H9 (cell line): ENCODE measurements around the gene LGALS7. TPM values are rescaled to one million over a fixed set of nuclear protein-coding genes. Genes with fewer than 3 reads are reported as not detected.

Source experiments
- DNase-seq: peaks from one replicate; pipeline ENCODE4 v3.0.0-alpha.2; 2017
- H2AFZ ChIP-seq: one replicate; pipeline ENCODE4 v1.6.1; 2013; ENCODE audit warnings: mild to moderate bottlenecking, low read length, control low read depth, moderate library complexity
- H2AK5ac ChIP-seq: 2 replicates; pipeline ENCODE4 v1.6.1; 2013; ENCODE audit warnings: low read length, control low read depth, mixed read lengths; ENCODE audit not compliant: insufficient read length
- H2BK120ac ChIP-seq: one replicate; pipeline ENCODE4 v1.6.1; 2013; ENCODE audit warnings: low read depth, mild to moderate bottlenecking, low read length, control low read depth, inconsistent platforms; ENCODE audit not compliant: poor library complexity, severe bottlenecking
- H2BK12ac ChIP-seq: 2 replicates; pipeline ENCODE4 v1.6.1; 2013; ENCODE audit warnings: low read length, control low read depth, mixed read lengths, low read depth; ENCODE audit not compliant: insufficient read length
- H2BK15ac ChIP-seq: 2 replicates; pipeline ENCODE4 v1.6.1; 2013; ENCODE audit warnings: low read depth, low read length, control low read depth
- H2BK20ac ChIP-seq: one replicate; pipeline ENCODE4 v1.6.1; 2013; ENCODE audit warnings: low read depth, mild to moderate bottlenecking, low read length, control low read depth, inconsistent platforms; ENCODE audit not compliant: poor library complexity, severe bottlenecking
- H2BK5ac ChIP-seq: 2 replicates; pipeline ENCODE4 v1.6.1; 2013; ENCODE audit warnings: low read length, control low read depth, mixed read lengths; ENCODE audit not compliant: insufficient read length
- H3K14ac ChIP-seq: 2 replicates; pipeline ENCODE4 v1.6.1; 2013; ENCODE audit warnings: low read length, control low read depth; ENCODE audit not compliant: insufficient read depth
- H3K18ac ChIP-seq: 2 replicates; pipeline ENCODE4 v1.6.1; 2013; ENCODE audit warnings: low read depth, mild to moderate bottlenecking, mixed read lengths, low read length, control low read depth; ENCODE audit not compliant: insufficient read length
- H3K23ac ChIP-seq: 2 replicates; pipeline ENCODE4 v1.6.1; 2013; ENCODE audit warnings: low read length, control low read depth, mixed read lengths, low read depth; ENCODE audit not compliant: insufficient read length
- H3K23me2 ChIP-seq: 2 replicates; pipeline ENCODE4 v1.6.1; 2013; ENCODE audit warnings: low read depth, mild to moderate bottlenecking, mixed read lengths, low read length, control low read depth; ENCODE audit not compliant: insufficient read length, poor library complexity, severe bottlenecking
- H3K27ac ChIP-seq: 2 replicates; pipeline ENCODE4 v1.5.1; 2013; ENCODE audit warnings: low read length, control low read depth, mixed read lengths, low read depth; ENCODE audit not compliant: insufficient read length
- H3K27me3 ChIP-seq: 2 replicates; pipeline ENCODE4 v1.6.1; 2013; ENCODE audit warnings: low read length, control low read depth, inconsistent platforms; ENCODE audit not compliant: insufficient read depth
- H3K4ac ChIP-seq: 2 replicates; pipeline ENCODE4 v1.6.1; 2013; ENCODE audit warnings: low read depth, mild to moderate bottlenecking, control low read depth, inconsistent platforms, low read length, moderate library complexity
- H3K4me1 ChIP-seq: 2 replicates; pipeline ENCODE4 v1.6.1; 2013; ENCODE audit warnings: low read length, control low read depth, inconsistent platforms; ENCODE audit not compliant: insufficient read depth
- H3K4me2 ChIP-seq: 2 replicates; pipeline ENCODE4 v1.6.1; 2013; ENCODE audit warnings: low read length, control low read depth, mixed read lengths; ENCODE audit not compliant: insufficient read length, insufficient read depth
- H3K56ac ChIP-seq: 2 replicates; pipeline ENCODE4 v1.6.1; 2013; ENCODE audit warnings: low read depth, mild to moderate bottlenecking, mixed read lengths, low read length, control low read depth; ENCODE audit not compliant: insufficient read length
- H3K79me1 ChIP-seq: 2 replicates; pipeline ENCODE4 v1.6.1; 2013; ENCODE audit warnings: low read depth, mild to moderate bottlenecking, moderate library complexity, low read length, control low read depth, inconsistent platforms; ENCODE audit not compliant: insufficient read depth, poor library complexity, severe bottlenecking
- H3K79me2 ChIP-seq: 2 replicates; pipeline ENCODE4 v1.6.1; 2013; ENCODE audit warnings: low read length, control low read depth, inconsistent platforms; ENCODE audit not compliant: insufficient read depth
- H3K9ac ChIP-seq: 2 replicates; pipeline ENCODE4 v1.6.1; 2013; ENCODE audit warnings: low read length, control low read depth, mixed read lengths; ENCODE audit not compliant: insufficient read length; ENCODE audit errors: extremely low read depth
- H3K9me3 ChIP-seq: one replicate; pipeline ENCODE4 v1.6.1; 2013; ENCODE audit warnings: low read depth, low read length, inconsistent platforms; ENCODE audit not compliant: control insufficient read depth
- H3T11ph ChIP-seq: one replicate; pipeline ENCODE4 v1.6.1; 2013; ENCODE audit warnings: mild to moderate bottlenecking, low read length, control low read depth, inconsistent platforms
- H4K20me1 ChIP-seq: one replicate; pipeline ENCODE4 v1.6.1; 2013; ENCODE audit not compliant: control insufficient read depth, insufficient read length, insufficient read depth
- H4K5ac ChIP-seq: 2 replicates; pipeline ENCODE4 v1.6.1; 2013; ENCODE audit warnings: low read depth, mild to moderate bottlenecking, mixed read lengths, low read length, control low read depth; ENCODE audit not compliant: insufficient read length
- H4K8ac ChIP-seq: replicated peaks from 2 replicates; pipeline ENCODE4 v1.6.1; 2013; ENCODE audit warnings: low read length, control low read depth, mixed read lengths, low read depth; ENCODE audit not compliant: insufficient read length
- H4K91ac ChIP-seq: 2 replicates; pipeline ENCODE4 v1.6.1; 2013; ENCODE audit warnings: low read depth, mild to moderate bottlenecking, moderate library complexity, mixed read lengths, low read length, control low read depth; ENCODE audit not compliant: insufficient read length
- H3K27ac Mint-ChIP-seq, 3 experiments: 2 replicates in 2 of 3; 3 replicates in 1 of 3; pipeline ENCODE4 v1.8.0; 2020 to 2021; ENCODE audit warnings: mixed read lengths in 3 of 3, mild to moderate bottlenecking in 1 of 3, moderate library complexity in 1 of 3
- H3K27me3 Mint-ChIP-seq: 2 replicates; pipeline ENCODE4 v1.8.0; 2021; ENCODE audit warnings: low read depth, mild to moderate bottlenecking, moderate library complexity, mixed read lengths
- H3K36me3 Mint-ChIP-seq, 3 experiments: 2 replicates in 2 of 3; 3 replicates in 1 of 3; pipeline ENCODE4 v1.8.0; 2020 to 2021; ENCODE audit warnings: low read depth in 3 of 3, mixed read lengths in 3 of 3; ENCODE audit not compliant: insufficient read depth in 1 of 3
- H3K4me1 Mint-ChIP-seq, 2 experiments: 2 replicates each; pipeline ENCODE4 v1.8.0; 2020; ENCODE audit warnings: mixed read lengths in 2 of 2
- H3K4me3 Mint-ChIP-seq, 2 experiments: 2 replicates in 1 of 2; 3 replicates in 1 of 2; pipeline ENCODE4 v1.8.0; 2020 to 2021; ENCODE audit warnings: mild to moderate bottlenecking in 2 of 2, mixed read lengths in 2 of 2, moderate library complexity in 1 of 2
- H3K9me3 Mint-ChIP-seq, 2 experiments: 2 replicates in 1 of 2; 3 replicates in 1 of 2; pipeline ENCODE4 v1.8.0; 2020; ENCODE audit warnings: mild to moderate bottlenecking in 2 of 2, mixed read lengths in 2 of 2, moderate library complexity in 1 of 2
- WGBS: extraction: QIAGEN DNeasy Blood & Tissue Kit; methylation state at CpG from one replicate; pipeline ENCODE4 v1.1.7; 2013; ENCODE audit warnings: missing lambda C conversion rate, low lambda C conversion rate, mixed read lengths; ENCODE audit not compliant: insufficient read length; ENCODE audit errors: extremely low coverage; 5-methylcytosine and 5-hydroxymethylcytosine counted together
- total RNA-seq: library from RNA; stranded (reverse); gene quantifications from 2 replicates; pipeline ENCODE4 v1.2.1, GENCODE V29; 2021
- TF ChIP-seq, protein P1 (sequence below): fragments of 200-600 bp; sonication (generic); conservative IDR thresholded peaks from 3 replicates; pipeline ENCODE4 v1.8.0; 2021; ENCODE audit warnings: antibody characterized with exemption, mild to moderate bottlenecking

The LGALS7 gene
- total RNA-seq, 1 experiment from 2014 or later = not detected

- Histone ChIP-seq H3K56ac (no peak overlapping the region), H2AK5ac (no peak overlapping the region), H3K4me2 (no peak overlapping the region), H2AFZ (no peak overlapping the region), H2BK20ac (no peak overlapping the region), H2BK120ac (no peak overlapping the region), H3T11ph (no peak overlapping the region), H2BK15ac (no peak overlapping the region), H4K91ac (no peak overlapping the region), H3K27ac (no peak overlapping the region), H3K79me1 (no peaks in the 10 kb centered on the region), H3K18ac (no peak overlapping the region), H3K14ac (no peak overlapping the region), H4K20me1 (no peaks in the 10 kb centered on the region), H2BK12ac (no peak overlapping the region), H3K4me1 (no peaks in the 10 kb centered on the region), H2BK5ac (no peak overlapping the region), H3K79me2 (no peaks in the 10 kb centered on the region), H3K27me3 (no peaks in the 10 kb centered on the region), H3K23me2 (no peaks in the 10 kb centered on the region), H3K4ac (no peak overlapping the region), H3K9ac (no peak overlapping the region), H3K23ac (no peak overlapping the region), H4K8ac (no peak overlapping the region), H3K9me3 (no peaks in the 10 kb centered on the region), H4K5ac (no peak overlapping the region)
- Mint-ChIP-seq H3K27ac (peak overlapping the region in 1 of 3 experiments; percentile 55; a peak in 1 of 7 replicates), H3K27me3 (no peaks in the 10 kb centered on the region), H3K4me3 (no peak overlapping the region), H3K9me3 (no peaks in the 10 kb centered on the region), H3K36me3 (peaks cover 25 to 83% (median 81%) of the 10 kb centered on the region in 3 experiments; a peak in 6 of 7 replicates), H3K4me1 (peaks cover 0 to 4% of the 10 kb centered on the region in 2 experiments; a peak in 1 of 4 replicates)
- no CpG with 5 or more reads among the region's 20 CpGs for WGBS
- TF ChIP-seq, protein P1, sequence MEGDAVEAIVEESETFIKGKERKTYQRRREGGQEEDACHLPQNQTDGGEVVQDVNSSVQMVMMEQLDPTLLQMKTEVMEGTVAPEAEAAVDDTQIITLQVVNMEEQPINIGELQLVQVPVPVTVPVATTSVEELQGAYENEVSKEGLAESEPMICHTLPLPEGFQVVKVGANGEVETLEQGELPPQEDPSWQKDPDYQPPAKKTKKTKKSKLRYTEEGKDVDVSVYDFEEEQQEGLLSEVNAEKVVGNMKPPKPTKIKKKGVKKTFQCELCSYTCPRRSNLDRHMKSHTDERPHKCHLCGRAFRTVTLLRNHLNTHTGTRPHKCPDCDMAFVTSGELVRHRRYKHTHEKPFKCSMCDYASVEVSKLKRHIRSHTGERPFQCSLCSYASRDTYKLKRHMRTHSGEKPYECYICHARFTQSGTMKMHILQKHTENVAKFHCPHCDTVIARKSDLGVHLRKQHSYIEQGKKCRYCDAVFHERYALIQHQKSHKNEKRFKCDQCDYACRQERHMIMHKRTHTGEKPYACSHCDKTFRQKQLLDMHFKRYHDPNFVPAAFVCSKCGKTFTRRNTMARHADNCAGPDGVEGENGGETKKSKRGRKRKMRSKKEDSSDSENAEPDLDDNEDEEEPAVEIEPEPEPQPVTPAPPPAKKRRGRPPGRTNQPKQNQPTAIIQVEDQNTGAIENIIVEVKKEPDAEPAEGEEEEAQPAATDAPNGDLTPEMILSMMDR = no peak
- no peak for DNase-seq
These were observed 51.8 kb downstream of the LGALS7 start for GRCh38 chr19:38721496-38721895.

Other genes with a start within 250 kb of the LGALS7 start
- 25.7 and 31.1 TPM in 2 replicates for gene MAP4K1, start 155.6 kb downstream of the LGALS7 start, total RNA-seq
- 341 and 345 TPM in 2 replicates for gene EIF3K, start 154.3 kb downstream of the LGALS7 start, total RNA-seq
- 369 and 386 TPM in 2 replicates for gene ACTN4, start 125.9 kb downstream of the LGALS7 start, total RNA-seq
- 10.3 and 10.5 TPM in 2 replicates for gene CAPN12, start 29.0 kb downstream of the LGALS7 start, total RNA-seq
- 0.90 and 1.4 TPM in 2 replicates for gene LGALS7B, start 15.7 kb upstream of the LGALS7 start, total RNA-seq
- 0.37 and 0.68 TPM in 2 replicates for gene LGALS4, start 39.4 kb upstream of the LGALS7 start, total RNA-seq
- 141 and 145 TPM in 2 replicates for gene ECH1, start 58.3 kb upstream of the LGALS7 start, total RNA-seq
- gene HNRNPL, start 76.5 kb upstream of the LGALS7 start, total RNA-seq = 704 and 710 TPM in 2 replicates
- 6.4 and 7.3 TPM in 2 replicates for gene RINL, start 104.8 kb upstream of the LGALS7 start, total RNA-seq
- 8.4 and 9.2 TPM in 2 replicates for gene SIRT2, start 126.1 kb upstream of the LGALS7 start, total RNA-seq
- gene NFKBIB, start 126.5 kb upstream of the LGALS7 start, total RNA-seq = 33.8 and 36.7 TPM in 2 replicates
- 0.99 and 1.3 TPM in 2 replicates for gene CCER2, start 138.7 kb upstream of the LGALS7 start, total RNA-seq
- gene SARS2, start 157.2 kb upstream of the LGALS7 start, total RNA-seq = 57.4 and 59.7 TPM in 2 replicates
- 81.3 and 82.4 TPM in 2 replicates for gene MRPS12, start 157.4 kb upstream of the LGALS7 start, total RNA-seq
- gene FBXO17, start 202.2 kb upstream of the LGALS7 start, total RNA-seq = 25.5 and 25.9 TPM in 2 replicates